T-cell (primary cell): ENCODE measurements around the gene C2orf80. TPM values are rescaled to one million over a fixed set of nuclear protein-coding genes. Genes with fewer than 3 reads are reported as not detected.

ENCODE experiments used
- ATAC-seq, 4 experiments: fragments of 200-7000 bp in 3 of 4; fragments of 150-1000 bp in 1 of 4; cut with Tn5 transposase; replicated peaks in 1 of 4; 1 replicate in 3 of 4; 2 replicates in 1 of 4; pipeline ENCODE4 v1.10.0; 2021; ENCODE audit warnings: moderate library complexity in 3 of 4, mild to moderate bottlenecking in 2 of 4, moderate number of reproducible peaks in 1 of 4
- CTCF ChIA-PET, 2 donors: fragments of 300-600 bp; sonication (Branson Sonifier 250); formaldehyde crosslinking; loops; one replicate each; lab custom pipeline; 2022; ENCODE audit warnings: antibody characterized with exemption in 2 of 2; lab: Charles Lee
- POLR2A ChIA-PET, 2 donors: fragments of 300-600 bp; sonication (Branson Sonifier 250); formaldehyde crosslinking; loops; one replicate each; lab custom pipeline; 2022; ENCODE audit warnings: antibody characterized with exemption in 2 of 2; lab: Charles Lee
- DNase-seq, 35 experiments: peaks; one replicate each; pipeline versions ENCODE4 v3.0.0 to v3.0.0-alpha.2; 2013 to 2023
- H3K27ac ChIP-seq: one replicate; pipeline ENCODE4 v1.5.1; 2013; ENCODE audit warnings: low read length
- H3K27me3 ChIP-seq, 2 experiments: replicated peaks in 1 of 2; 1 replicate in 1 of 2; 2 replicates in 1 of 2; pipeline versions ENCODE4 v1.6.1 to v1.7.0; 2013; ENCODE audit warnings: low read length in 1 of 2, mixed read lengths in 1 of 2; ENCODE audit not compliant: control insufficient read depth in 2 of 2, insufficient read depth in 2 of 2; ENCODE audit errors: extremely low read depth in 1 of 2
- H3K36me3 ChIP-seq, 2 donors: 1 replicate in 1 of 2; 2 replicates in 1 of 2; pipeline versions ENCODE4 v1.6.1 to v1.7.0; 2013; ENCODE audit warnings: low read length in 1 of 2; ENCODE audit not compliant: control insufficient read depth in 2 of 2, insufficient read depth in 1 of 2; ENCODE audit errors: extremely low read depth in 1 of 2
- H3K4me1 ChIP-seq, 2 experiments: 1 replicate in 1 of 2; 2 replicates in 1 of 2; pipeline versions ENCODE4 v1.6.1 to v1.7.0; 2013; ENCODE audit warnings: low read length in 2 of 2, mixed read lengths in 1 of 2; ENCODE audit not compliant: insufficient read depth in 2 of 2, control insufficient read depth in 1 of 2; ENCODE audit errors: extremely low read depth in 1 of 2
- H3K4me3 ChIP-seq, 2 donors: 1 replicate in 1 of 2; 2 replicates in 1 of 2; pipeline versions ENCODE4 v1.5.1 to v1.7.0; 2013; ENCODE audit warnings: mild to moderate bottlenecking in 2 of 2, low read length in 1 of 2, moderate library complexity in 1 of 2; ENCODE audit not compliant: control insufficient read depth in 1 of 2; ENCODE audit errors: extremely low read depth in 1 of 2
- H3K9me3 ChIP-seq: 2 replicates; pipeline ENCODE4 v1.7.0; 2013
- H3K27ac Mint-ChIP-seq, 2 donors: one replicate each; pipeline ENCODE4 v1.8.0; 2020 to 2021; ENCODE audit warnings: mild to moderate bottlenecking in 2 of 2, mixed read lengths in 2 of 2
- H3K27me3 Mint-ChIP-seq, 2 donors: one replicate each; pipeline ENCODE4 v1.8.0; 2021 to 2022; ENCODE audit warnings: mixed read lengths in 2 of 2
- H3K36me3 Mint-ChIP-seq: one replicate; pipeline ENCODE4 v1.8.0; 2021; ENCODE audit warnings: mixed read lengths
- H3K4me1 Mint-ChIP-seq, 3 donors: one replicate each; pipeline ENCODE4 v1.8.0; 2020 to 2022; ENCODE audit warnings: mixed read lengths in 3 of 3, mild to moderate bottlenecking in 1 of 3
- H3K4me3 Mint-ChIP-seq, 3 donors: one replicate each; pipeline ENCODE4 v1.8.0; 2020 to 2022; ENCODE audit warnings: mild to moderate bottlenecking in 3 of 3, mixed read lengths in 3 of 3, moderate library complexity in 3 of 3
- H3K9me3 Mint-ChIP-seq, 3 donors: one replicate each; pipeline ENCODE4 v1.8.0; 2020 to 2022; ENCODE audit warnings: mixed read lengths in 3 of 3
- WGBS: methylation state at CpG from one replicate; pipeline ENCODE4 v1.1.5; 2013; ENCODE audit warnings: missing lambda C conversion rate; ENCODE audit not compliant: insufficient coverage; 5-methylcytosine and 5-hydroxymethylcytosine counted together
- total RNA-seq, 35 experiments: library from RNA in 6 of 35; stranded (reverse) in 6 of 35; fragments of 120-200 nt in 1 of 35; gene quantifications; one replicate each; pipeline versions ENCODE4 v1.2.1 to v1.2.4 and lab custom pipeline; 2013 to 2026

C2orf80 gene
- total RNA-seq, 5 donors from 2014 or later (not counting 1 experiment from before 2014, with no cell fraction given) = not detected

- DNase-seq (no peak), ATAC-seq (no peak)
- no peaks in the 10 kb centered on the region for H3K36me3 ChIP-seq
Measured at GRCh38 chr2:208195531-208195930, 5.7 kb upstream of the C2orf80 start.

GRCh38 chr2:208192611-208193236 is 2.9 kb upstream of the C2orf80 start:
- H3K27me3 Mint-ChIP-seq = peaks cover 0 to 4% of the 10 kb centered on the region in 2 donors
- no peaks in the 10 kb centered on the region for H3K9me3 Mint-ChIP-seq
- peaks cover 0 to 3% of the 10 kb centered on the region in 2 experiments for H3K27me3 ChIP-seq
- H3K27ac ChIP-seq = no peak overlapping the region
- ATAC-seq (no peak), DNase-seq (no peak)
- no peak overlapping the region for H3K27ac Mint-ChIP-seq
- no peaks in the 10 kb centered on the region for H3K4me1 ChIP-seq
- 60% methylated on average over 3 of the region's 8 CpGs for WGBS
- ChIA-PET CTCF (no interaction called here), POLR2A (interaction anchor here in 1 of 2 donors (0.6 kb wide), 1 partner anchor 65 kb away, joined by 3 read pairs; no protein-coding TSS in a partner anchor)
- no peak overlapping the region for H3K4me3 ChIP-seq
- no peaks in the 10 kb centered on the region for H3K9me3 ChIP-seq
- no peak overlapping the region for H3K4me3 Mint-ChIP-seq
- no peaks in the 10 kb centered on the region for H3K4me1 Mint-ChIP-seq
- no peaks in the 10 kb centered on the region for H3K36me3 ChIP-seq
- H3K36me3 Mint-ChIP-seq = no peaks in the 10 kb centered on the region

More at GRCh38 chr2:208195531-208195930, 5.7 kb upstream of the C2orf80 start:
- Mint-ChIP-seq H3K4me1 (no peaks in the 10 kb centered on the region), H3K36me3 (no peaks in the 10 kb centered on the region), H3K9me3 (no peaks in the 10 kb centered on the region), H3K4me3 (no peak overlapping the region), H3K27me3 (peaks cover 0 to 4% of the 10 kb centered on the region in 2 donors), H3K27ac (no peak overlapping the region)
- CTCF ChIA-PET = no interaction called here
- Histone ChIP-seq H3K9me3 (no peaks in the 10 kb centered on the region), H3K4me3 (no peak overlapping the region), H3K4me1 (no peaks in the 10 kb centered on the region), H3K27me3 (peaks cover 0 to 7% of the 10 kb centered on the region in 2 experiments), H3K27ac (no peak overlapping the region)
- POLR2A ChIA-PET = no interaction called here
- 67% methylated on average over 3 of the region's 3 CpGs for WGBS

- H3K4me1 ChIP-seq = no peaks in the 10 kb centered on the region
- no peak overlapping the region for H3K27ac ChIP-seq
- peaks cover 0 to 3% of the 10 kb centered on the region in 2 experiments for H3K27me3 ChIP-seq
- no peaks in the 10 kb centered on the region for H3K9me3 Mint-ChIP-seq
- no peak overlapping the region for H3K4me3 Mint-ChIP-seq
- H3K36me3 Mint-ChIP-seq = no peaks in the 10 kb centered on the region
- no peak overlapping the region for H3K27ac Mint-ChIP-seq
- DNase-seq (no peak), ATAC-seq (no peak)
- ChIA-PET POLR2A (interaction anchor here in 1 of 2 donors (0.6 kb wide), 1 partner anchor 36 kb away, joined by 3 read pairs; no protein-coding TSS in a partner anchor), CTCF (no interaction called here)
- no peak overlapping the region for H3K4me3 ChIP-seq
- H3K36me3 ChIP-seq = no peaks in the 10 kb centered on the region
- no CpG with 5 or more reads among the region's 5 CpGs for WGBS
- no peaks in the 10 kb centered on the region for H3K9me3 ChIP-seq
- H3K27me3 Mint-ChIP-seq = peaks cover 4 to 7% of the 10 kb centered on the region in 2 donors
- peaks cover 0 to 3% (median 0%) of the 10 kb centered on the region in 3 donors for H3K4me1 Mint-ChIP-seq
Measured at GRCh38 chr2:208189069-208189809, 591 bp downstream of the C2orf80 start.

- no peaks in the 10 kb centered on the region for H3K9me3 Mint-ChIP-seq
- Histone ChIP-seq H3K36me3 (no peaks in the 10 kb centered on the region), H3K27ac (no peak overlapping the region), H3K27me3 (no peaks in the 10 kb centered on the region), H3K4me3 (no peak overlapping the region), H3K4me1 (no peaks in the 10 kb centered on the region), H3K9me3 (no peaks in the 10 kb centered on the region)
- no peak overlapping the region for H3K4me3 Mint-ChIP-seq
- ChIA-PET CTCF (no interaction called here), POLR2A (no interaction called here)
- no peak for ATAC-seq
- H3K4me1 Mint-ChIP-seq = peaks cover 0 to 3% (median 0%) of the 10 kb centered on the region in 3 donors
- WGBS = 78% methylated on average over 2 of the region's 2 CpGs
- H3K27me3 Mint-ChIP-seq = peaks cover 3 to 4% of the 10 kb centered on the region in 2 donors
- no peaks in the 10 kb centered on the region for H3K36me3 Mint-ChIP-seq
- H3K27ac Mint-ChIP-seq = no peak overlapping the region
- no peak for DNase-seq
Measured at GRCh38 chr2:208186893-208187292, 2.9 kb downstream of the C2orf80 start.

- no peak overlapping the region for H3K4me3 ChIP-seq
Measured at GRCh38 chr2:208186465-208186864, 3.4 kb downstream of the C2orf80 start.

GRCh38 chr2:208183972-208184705 is 5.7 kb downstream of the C2orf80 start:
- no peak overlapping the region for H3K4me3 Mint-ChIP-seq
- Histone ChIP-seq H3K4me1 (no peaks in the 10 kb centered on the region), H3K27me3 (no peaks in the 10 kb centered on the region), H3K4me3 (no peak overlapping the region), H3K9me3 (no peaks in the 10 kb centered on the region), H3K36me3 (no peaks in the 10 kb centered on the region), H3K27ac (no peak overlapping the region)
- H3K27ac Mint-ChIP-seq = no peak overlapping the region
- ChIA-PET CTCF (interaction anchor here in 1 of 2 donors (0.5 kb wide), 1 partner anchor 237 kb away, joined by 3 read pairs; no protein-coding TSS in a partner anchor), POLR2A (no interaction called here)
- H3K9me3 Mint-ChIP-seq = no peaks in the 10 kb centered on the region
- 71% methylated on average over 1 of the region's 12 CpGs for WGBS
- H3K27me3 Mint-ChIP-seq = peaks cover 3 to 4% of the 10 kb centered on the region in 2 donors
- H3K4me1 Mint-ChIP-seq = peaks cover 0 to 3% (median 0%) of the 10 kb centered on the region in 3 donors
- H3K36me3 Mint-ChIP-seq = no peaks in the 10 kb centered on the region
- DNase-seq = no peak
- ATAC-seq = no peak

More at GRCh38 chr2:208186465-208186864, 3.4 kb downstream of the C2orf80 start:
- CTCF ChIA-PET = no interaction called here
- H3K27ac Mint-ChIP-seq = no peak overlapping the region
- H3K4me3 Mint-ChIP-seq = no peak overlapping the region
- no peaks in the 10 kb centered on the region for H3K9me3 ChIP-seq
- peaks cover 3 to 4% of the 10 kb centered on the region in 2 donors for H3K27me3 Mint-ChIP-seq
- no peaks in the 10 kb centered on the region for H3K36me3 ChIP-seq
- H3K9me3 Mint-ChIP-seq = no peaks in the 10 kb centered on the region
- no peak overlapping the region for H3K27ac ChIP-seq
- WGBS = 59% methylated on average over 4 of the region's 5 CpGs
- no peak for DNase-seq
- no peaks in the 10 kb centered on the region for H3K27me3 ChIP-seq
- POLR2A ChIA-PET = no interaction called here
- H3K4me1 ChIP-seq = no peaks in the 10 kb centered on the region
- H3K4me1 Mint-ChIP-seq = peaks cover 0 to 3% (median 0%) of the 10 kb centered on the region in 3 donors
- no peak for ATAC-seq
- H3K36me3 Mint-ChIP-seq = no peaks in the 10 kb centered on the region
